ENCODE data around the gene LTO1.

LTO1 gene

DNA sequence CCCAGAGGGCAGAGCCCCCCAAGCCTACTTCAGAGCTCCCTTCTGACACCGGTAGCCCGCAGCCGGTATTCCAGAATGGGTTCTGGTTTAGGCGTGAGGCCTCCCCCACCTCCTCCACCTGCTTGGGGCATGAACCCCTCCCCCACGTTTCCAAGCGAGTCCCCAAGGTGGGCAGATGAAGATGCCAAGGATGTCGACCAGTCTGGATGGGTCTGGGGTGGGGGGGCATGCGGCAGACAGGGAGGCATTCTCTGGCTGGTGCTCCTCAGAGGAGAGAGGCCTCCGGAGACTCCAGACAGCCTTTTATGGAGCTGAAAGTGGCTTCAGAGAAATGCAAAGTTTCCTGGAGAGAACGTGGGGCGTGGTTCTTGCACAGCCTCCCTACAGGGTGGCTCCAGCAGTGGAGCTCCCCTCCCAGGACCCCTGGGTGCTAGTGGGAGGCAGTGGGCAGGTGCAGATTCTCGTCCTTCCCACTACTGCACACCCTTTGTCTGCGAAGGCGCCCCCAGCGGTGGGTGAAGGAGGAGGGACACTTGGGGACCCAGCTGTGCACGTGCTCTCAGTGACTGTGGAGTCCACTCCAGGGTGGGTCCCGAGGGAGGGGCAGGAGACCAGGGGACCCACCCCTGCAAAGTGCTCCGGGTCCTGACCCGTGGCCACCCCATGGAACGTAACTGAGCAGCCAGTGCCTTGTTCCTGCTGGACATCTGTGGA is 30.0 kb downstream of the LTO1 start:
- no peak for DNase-seq (ENCODE audit: low spot score)

DNA sequence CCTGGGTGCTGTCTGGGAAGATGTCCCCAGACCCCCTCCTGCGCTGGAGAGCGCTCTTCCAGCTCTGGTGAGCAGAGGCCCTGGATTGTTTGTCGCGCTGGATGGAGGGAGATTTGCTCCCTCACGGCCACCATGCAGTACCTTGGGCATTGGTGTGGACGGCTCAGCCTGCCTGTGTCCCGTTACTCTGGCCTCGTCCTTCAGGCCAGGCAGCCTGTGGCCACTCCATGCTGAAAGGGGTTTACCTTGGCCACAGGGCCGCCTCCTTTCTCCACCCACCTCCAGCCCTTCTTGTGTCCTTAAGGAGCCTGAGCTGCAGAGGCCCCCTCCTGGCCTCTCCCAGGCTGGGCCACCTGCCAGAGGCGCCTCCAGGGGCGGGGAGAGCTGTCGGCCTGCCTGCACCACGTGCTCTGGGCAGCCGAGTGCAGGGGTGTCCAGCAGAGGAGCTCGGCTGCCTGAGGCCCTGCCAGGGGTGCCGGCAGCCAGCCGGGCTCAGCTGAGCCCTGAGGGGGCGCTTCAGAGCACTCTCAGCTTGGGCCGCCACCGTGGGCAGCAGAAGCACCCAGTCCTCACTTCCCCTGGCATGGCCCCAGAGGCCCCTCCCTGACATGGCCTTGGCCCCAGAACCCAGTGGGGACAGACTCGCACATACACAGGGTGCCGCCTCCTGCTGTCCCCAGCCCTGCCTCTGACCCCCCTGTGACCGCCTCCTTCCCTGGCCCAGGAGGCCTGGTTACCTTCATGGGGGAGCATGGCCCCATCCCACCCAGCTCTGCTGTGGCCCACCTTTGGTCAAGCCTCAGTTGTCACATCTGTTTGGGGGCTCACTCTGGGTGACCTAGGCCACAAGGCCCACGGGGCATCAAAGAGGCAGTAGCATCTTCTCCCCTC is 30.8 kb downstream of the LTO1 start:
- DNase-seq (ENCODE audit: low spot score): no peak

DNA sequence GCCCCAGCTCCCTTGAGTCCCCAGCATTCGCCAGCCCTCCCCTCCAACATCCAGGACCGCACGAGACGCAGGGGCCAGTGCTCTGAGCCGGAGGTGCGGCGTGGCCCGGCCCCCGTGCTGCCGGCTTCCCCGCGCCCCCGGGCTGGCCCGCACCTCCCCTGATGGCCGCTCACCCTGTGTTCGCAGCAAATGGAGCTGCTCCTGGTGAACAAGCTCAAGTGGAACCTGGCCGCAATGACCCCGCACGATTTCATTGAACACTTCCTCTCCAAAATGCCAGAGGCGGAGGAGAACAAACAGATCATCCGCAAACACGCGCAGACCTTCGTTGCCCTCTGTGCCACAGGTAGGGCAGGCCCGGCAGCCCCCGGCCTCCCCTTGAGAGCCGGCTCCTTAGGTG is 31.5 kb downstream of the LTO1 start:
- DNase-seq (ENCODE audit: low spot score): no peak

DNA sequence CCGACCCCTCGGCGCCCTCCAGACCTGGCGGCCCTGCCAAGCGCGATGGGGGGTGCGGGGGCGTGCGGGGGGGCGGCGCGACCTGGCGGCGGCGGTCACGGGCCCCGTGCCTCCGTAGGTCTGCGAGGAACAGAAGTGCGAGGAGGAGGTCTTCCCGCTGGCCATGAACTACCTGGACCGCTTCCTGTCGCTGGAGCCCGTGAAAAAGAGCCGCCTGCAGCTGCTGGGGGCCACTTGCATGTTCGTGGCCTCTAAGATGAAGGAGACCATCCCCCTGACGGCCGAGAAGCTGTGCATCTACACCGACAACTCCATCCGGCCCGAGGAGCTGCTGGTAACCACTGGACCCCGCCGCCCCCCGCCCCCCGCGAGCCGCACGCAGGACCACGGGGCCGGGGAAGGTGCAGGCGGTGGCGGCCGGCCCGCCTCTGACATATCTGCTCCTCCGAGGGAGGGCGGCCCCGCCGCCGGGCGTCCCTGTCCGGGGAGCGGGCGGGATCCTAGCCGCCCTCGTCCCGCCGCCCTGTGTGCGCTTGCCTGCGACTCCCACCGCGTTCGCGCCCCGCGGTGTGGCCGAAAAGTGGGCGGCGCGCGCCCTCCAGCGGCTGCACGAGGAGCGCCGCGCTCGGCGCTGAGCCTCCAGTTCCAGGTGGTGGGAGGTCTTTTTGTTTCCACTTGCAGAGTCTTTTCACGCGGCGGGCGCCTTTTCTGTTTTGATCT is 32.1 kb downstream of the LTO1 start:
- peak; percentile 58 for DNase-seq (ENCODE audit: low spot score)

DNA sequence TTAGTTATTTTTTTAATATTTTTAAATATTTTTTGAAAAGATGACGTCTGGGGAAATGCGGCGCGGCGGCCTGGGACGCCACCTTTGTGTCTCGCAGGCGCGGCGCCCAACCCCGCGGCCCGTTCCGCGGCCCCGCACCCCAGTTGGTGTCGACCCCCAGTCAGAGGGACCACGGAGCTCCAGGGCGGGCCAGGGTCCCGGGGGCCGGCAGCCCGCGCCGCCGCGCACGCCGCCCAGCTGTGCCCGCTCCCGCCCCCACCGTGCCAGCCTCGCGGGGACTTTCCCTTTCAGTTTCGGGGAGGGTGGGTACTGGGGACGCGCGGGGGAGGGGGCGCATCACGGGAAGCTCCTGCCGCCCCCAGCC is 32.6 kb downstream of the LTO1 start:
- no peak for DNase-seq (ENCODE audit: low spot score)

DNA sequence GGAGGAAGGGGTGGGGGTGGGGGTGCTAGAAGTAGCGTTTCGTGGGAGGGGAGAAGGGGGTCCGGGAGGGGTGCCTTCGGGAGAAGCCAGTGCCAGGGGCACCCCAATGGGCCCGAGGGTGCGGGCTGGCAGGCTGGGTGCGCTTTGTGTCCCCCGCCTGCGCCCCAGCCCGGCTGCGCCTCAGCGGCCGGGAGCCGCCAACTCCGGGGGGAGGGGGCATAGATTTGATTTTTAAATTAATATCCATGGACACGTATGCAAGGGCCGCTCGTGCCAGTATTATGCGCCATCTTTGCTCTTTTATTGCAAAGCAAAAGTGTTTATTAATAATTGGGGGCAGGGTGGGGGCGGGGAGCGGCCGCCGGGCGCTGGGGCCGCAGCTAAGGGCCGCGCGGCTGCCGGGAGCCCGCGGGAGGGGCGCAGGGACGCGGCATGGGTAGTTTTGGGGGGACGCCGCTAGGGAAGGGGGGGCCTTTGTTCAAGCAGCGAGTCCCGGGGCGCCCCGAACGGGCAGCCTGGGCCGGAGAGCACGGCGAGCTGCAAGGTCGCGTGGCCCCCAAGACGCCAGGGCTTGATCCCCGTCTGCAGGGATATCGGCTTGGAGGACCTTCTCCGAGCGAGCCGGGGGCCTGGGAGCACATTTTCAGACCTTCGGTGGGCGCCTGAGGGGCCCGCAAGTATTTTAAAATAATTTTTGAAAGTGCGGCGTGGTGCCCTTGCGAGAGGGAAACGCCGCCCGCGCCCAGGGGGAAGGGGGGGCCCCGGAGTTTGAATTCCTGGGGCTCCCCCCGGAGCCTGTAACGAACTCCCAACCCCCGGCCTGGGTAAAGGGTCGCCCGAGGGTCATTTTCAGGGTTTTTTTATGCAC is 33.2 kb downstream of the LTO1 start:
- no peak for DNase-seq (ENCODE audit: low spot score)

DNA sequence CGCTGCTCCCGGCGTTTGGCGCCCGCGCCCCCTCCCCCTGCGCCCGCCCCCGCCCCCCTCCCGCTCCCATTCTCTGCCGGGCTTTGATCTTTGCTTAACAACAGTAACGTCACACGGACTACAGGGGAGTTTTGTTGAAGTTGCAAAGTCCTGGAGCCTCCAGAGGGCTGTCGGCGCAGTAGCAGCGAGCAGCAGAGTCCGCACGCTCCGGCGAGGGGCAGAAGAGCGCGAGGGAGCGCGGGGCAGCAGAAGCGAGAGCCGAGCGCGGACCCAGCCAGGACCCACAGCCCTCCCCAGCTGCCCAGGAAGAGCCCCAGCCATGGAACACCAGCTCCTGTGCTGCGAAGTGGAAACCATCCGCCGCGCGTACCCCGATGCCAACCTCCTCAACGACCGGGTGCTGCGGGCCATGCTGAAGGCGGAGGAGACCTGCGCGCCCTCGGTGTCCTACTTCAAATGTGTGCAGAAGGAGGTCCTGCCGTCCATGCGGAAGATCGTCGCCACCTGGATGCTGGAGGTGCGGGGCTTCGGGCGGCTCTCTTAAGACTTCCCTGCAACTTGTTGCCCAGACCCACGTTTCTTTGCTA is 34.1 kb downstream of the LTO1 start, which contains the start of gene CCND1:
Gene CCND1, plus strand, starts transcription at position 162 of the 587 bp plus-strand sequence. Its CDS starts 158 bp downstream, at position 320.
- DNase-seq (ENCODE audit: low spot score): peak; percentile 83

DNA sequence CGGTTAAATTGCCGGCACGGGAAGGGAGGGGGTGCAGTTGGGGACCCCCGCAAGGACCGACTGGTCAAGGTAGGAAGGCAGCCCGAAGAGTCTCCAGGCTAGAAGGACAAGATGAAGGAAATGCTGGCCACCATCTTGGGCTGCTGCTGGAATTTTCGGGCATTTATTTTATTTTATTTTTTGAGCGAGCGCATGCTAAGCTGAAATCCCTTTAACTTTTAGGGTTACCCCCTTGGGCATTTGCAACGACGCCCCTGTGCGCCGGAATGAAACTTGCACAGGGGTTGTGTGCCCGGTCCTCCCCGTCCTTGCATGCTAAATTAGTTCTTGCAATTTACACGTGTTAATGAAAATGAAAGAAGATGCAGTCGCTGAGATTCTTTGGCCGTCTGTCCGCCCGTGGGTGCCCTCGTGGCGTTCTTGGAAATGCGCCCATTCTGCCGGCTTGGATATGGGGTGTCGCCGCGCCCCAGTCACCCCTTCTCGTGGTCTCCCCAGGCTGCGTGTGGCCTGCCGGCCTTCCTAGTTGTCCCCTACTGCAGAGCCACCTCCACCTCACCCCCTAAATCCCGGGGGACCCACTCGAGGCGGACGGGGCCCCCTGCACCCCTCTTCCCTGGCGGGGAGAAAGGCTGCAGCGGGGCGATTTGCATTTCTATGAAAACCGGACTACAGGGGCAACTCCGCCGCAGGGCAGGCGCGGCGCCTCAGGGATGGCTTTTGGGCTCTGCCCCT is 34.7 kb downstream of the LTO1 start:
- peak; percentile 33 for DNase-seq (ENCODE audit: low spot score)

DNA sequence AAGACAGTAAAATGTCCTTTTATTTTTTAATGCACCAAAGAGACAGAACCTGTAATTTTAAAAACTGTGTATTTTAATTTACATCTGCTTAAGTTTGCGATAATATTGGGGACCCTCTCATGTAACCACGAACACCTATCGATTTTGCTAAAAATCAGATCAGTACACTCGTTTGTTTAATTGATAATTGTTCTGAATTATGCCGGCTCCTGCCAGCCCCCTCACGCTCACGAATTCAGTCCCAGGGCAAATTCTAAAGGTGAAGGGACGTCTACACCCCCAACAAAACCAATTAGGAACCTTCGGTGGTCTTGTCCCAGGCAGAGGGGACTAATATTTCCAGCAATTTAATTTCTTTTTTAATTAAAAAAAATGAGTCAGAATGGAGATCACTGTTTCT is 35.3 kb downstream of the LTO1 start:
- DNase-seq (ENCODE audit: low spot score): no peak

DNA sequence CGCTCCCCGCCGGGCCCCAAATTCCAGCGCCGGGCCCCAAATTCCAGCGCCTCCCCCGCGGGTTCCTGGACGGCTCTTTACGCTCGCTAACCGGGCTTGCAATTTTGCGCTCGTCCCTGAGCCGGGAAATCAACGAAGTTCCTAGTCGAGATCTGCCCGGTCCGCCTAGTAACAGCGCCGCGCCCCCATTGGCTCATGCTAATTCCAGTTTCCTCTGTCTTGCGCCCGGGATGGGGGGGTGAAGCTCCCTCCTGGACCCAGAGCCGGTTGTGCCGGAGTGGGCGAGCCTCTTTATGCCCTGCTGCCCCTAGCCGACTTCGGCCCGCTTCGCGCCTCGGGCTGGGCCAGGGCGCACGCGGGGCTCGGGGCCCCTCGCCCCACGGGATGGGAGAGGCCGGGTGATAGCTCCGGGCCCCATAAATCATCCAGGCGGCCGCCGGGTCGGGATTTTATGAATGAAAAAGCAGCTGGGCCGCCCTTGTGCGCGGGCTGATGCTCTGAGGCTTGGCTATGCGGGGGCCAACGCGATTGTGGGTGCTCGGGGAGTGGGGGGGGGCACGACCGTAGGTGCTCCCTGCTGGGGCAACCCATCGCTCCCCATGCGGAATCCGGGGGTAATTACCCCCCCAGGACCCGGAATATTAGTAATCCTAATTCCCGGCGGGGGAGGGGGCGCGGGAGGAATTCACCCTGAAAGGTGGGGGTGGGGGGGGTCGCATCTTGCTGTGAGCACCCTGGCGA is 36.0 kb downstream of the LTO1 start:
- peak; percentile 90 for DNase-seq (ENCODE audit: low spot score)

DNA sequence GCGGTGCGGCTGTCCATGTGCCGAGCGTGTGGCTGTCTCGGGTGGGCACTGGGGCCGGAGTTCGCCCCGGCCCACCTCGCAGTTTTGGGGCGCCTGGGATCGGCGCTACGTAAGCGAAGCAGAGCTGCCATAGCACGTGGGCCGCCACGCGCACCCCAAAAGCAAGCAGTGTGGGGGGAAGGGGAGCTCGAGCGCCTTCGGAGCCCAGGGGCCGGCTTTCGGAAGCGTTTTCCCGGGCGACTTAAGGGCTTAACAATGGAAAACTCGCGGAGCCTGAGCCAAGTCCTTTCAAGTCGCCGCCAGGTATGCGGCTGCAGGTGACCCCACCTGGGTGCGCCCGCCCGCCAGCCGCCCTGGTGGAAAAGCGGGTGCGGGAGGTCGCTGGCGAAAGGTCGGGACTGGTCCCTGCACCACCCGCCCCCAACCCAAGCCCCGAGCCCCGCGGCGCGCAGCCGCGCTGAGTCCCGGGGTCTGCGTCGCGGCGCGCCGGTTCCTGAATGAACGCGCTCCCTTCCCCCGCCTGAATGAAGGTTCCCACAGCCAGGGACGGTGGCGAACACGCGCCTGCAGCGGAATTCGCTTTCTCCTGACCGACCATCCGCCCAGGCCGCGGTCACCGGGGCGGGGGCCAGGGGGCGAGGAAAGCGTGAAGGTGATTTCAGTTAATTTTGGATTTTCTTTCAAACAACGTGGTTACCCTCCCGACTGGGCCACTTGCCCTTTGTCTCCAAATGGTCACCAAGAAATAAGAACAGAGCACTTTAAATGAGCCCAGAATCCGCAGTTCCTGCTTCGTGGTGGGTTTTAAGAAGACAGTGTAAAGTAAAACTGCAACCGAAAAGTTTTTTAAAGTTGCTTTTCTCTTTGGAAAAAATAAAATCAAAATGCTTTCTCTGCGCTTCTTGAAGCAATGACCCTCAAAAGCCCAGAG is 36.9 kb downstream of the LTO1 start:
- DNase-seq (ENCODE audit: low spot score): peak; percentile 53

DNA sequence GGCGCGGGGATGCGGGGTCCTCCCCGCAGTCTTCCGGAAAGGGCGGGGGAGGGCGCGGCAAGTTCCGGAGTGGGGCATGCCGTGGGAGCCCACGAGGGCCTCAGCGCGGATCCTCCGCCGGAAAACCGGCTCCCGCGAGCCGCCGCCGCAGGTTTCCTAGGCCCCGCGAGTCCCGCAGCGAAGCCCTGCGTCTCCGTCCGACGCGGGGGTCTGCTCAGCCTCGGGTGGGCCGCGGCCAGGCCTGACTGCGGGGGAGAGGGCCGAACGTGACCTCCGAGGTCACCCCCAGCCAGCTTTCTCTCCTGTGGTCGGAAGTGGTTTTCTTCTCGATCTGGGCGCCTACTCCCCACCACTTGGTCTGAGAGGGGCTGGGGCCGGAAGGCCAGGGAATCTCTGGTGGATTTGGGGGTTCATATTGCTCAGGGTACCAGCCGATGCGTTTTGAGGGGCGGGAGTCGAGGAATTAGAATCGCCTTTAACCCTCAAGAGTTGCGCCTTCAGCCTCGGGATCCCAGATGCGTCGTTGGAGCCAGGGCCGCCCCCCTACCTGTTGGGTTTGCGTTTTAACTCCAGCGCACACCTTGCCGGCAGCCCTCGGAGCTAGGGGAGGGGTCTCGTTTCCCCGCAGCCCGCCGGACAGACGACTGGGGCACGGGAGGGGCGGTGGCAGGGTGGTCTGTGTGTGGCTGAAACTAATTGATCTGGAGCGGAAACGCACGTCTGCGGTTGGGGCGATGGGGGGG is 37.8 kb downstream of the LTO1 start:
- peak; percentile 11 for DNase-seq (ENCODE audit: low spot score)

DNA sequence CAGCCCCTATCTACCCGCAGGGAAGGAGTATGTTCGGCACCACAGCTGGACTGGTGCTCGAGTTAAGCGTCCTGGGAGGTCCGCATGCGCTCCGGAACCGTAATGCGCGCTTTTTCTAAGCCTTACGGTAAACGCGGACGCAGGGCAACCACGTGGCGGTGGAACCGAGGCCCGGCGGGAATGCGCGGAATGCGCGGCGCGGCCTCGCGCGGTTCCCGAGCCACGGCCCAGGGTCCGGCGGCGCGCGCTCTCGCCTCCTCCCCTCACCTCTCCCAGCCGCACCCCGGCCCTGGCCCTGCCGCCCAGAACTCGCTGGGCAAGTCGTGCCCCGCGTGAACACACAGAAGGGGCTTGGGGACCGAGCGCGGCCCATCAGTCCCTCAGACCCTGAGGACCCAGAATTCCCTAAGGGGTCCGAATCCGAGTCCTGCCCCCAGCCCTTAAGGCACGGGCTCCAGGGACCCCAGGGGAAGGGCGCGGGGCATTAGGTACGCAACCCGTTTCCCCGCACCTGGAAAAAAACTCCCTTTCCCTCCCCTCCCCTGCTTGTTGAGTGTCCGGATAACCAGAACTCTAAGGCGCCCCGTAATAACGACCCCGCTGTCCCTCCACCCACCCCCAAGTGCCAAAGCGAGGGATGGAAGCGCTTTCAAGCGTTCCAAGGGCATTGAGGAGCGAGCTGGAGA is 38.5 kb downstream of the LTO1 start:
- peak; percentile 74 for DNase-seq (ENCODE audit: low spot score)

DNA sequence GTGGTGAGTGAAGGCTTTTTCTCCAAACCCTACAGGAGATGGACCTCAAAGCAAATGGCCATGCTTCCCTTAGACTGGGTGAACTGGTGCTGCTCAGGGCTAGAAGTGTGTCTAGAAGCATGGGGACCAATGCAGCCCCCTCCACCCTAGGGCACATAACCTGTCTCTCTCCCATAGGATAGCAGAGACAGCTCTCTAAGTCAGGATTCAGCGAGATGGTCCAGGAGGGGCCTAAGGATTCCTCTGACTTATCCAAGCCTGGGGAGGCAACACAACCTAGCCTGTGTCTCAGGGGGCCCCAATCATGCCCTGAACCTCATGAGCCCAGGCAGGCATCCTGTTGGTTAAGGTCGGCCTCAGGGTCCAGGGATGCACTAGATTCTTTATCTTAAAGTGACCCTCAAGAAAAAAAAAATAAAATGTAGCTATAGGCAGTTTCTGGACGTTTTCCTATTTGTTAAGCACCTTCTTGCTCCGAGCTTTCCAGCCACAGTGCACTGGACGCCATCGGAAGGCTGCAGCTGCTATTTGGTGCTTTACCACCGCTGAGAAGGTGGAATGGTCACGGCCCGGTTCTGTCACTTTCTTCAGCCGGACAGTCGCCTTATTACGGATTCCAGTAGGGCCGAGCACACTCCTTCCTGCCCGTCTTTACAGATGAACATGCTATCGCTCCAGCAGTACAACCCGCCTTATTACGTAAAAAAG is 39.2 kb downstream of the LTO1 start:
- no peak for DNase-seq (ENCODE audit: low spot score)

DNA sequence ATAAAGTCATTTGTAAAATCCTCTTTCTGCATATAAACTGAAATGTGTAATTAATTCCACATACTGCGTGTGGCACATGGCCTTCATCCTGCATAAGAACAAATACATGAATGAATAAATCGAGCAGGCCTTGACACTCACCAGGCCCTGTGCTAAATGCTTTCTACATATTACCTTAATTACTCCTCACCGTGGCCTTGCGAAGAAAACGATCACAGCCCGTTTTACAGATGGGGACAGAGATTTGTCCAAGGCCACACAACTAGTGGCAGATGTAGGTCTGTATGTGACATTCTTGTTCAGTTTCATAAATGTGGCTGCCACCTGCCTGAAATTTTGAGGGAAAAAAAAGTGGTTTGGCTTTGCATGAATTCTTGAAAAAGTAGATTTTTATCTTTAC is 40.0 kb downstream of the LTO1 start:
- no peak for DNase-seq (ENCODE audit: low spot score)

DNA sequence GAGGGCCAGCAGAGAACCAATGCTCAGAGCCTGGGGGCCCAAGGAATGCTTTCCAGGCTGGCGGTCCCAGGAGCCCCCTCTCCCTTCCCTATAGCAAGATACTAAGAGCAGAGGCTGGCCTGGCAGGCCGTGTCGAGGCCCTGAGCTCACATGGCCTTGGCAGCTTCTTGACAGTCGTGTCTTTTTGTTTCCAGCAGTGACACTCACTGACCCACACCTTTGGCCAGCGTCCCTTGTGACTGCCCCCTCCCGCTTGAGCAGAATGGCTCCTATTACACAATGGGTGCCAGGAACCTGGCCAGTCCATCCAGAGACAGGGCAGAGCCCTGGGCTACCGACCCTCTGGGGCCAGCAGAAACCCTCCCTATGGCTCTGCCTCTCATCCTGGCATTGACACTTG is 40.6 kb downstream of the LTO1 start:
- DNase-seq (ENCODE audit: low spot score): no peak

DNA sequence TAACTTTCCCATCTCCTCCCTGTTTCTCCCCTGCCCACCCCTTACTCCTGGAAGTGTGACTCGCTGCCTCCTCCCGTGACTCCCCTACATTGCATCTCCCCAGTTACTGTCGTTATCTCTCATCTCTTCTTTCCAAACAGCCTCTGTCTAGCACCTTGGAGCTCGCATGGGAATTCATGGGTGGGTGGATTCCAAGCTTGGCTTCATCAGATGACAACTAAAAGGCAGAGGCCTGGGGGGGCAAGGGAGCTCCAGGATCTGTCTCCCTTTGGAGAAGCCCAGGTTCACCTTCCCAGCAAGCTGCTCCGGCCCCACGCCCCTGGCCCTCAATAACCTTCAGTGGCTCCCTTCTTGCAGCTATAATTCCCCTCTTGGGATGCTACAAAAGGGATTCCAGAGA is 41.1 kb downstream of the LTO1 start:
- DNase-seq (ENCODE audit: low spot score): no peak
